ENCODE measurements around the gene SLC16A7.

SLC16A7 gene

GRCh38 chr12:59619461-59620240 is 23.8 kb downstream of the SLC16A7 start:
- Histone ChIP-seq H3K4me3 (no peak overlapping the region), H3K27ac (peak overlapping the region in 1 of 21 experiments; percentile 21)

- H3K4me3 ChIP-seq, result no peak overlapping the region
These were observed 24.5 kb downstream of the SLC16A7 start for GRCh38 chr12:59620326-59620725.

GRCh38 chr12:59624732-59625460 is 29.1 kb downstream of the SLC16A7 start:
- H3K27ac ChIP-seq, result no peak overlapping the region
- no peak overlapping the region for H3K4me3 ChIP-seq

More at GRCh38 chr12:59620326-59620725, 24.5 kb downstream of the SLC16A7 start:
- H3K27ac ChIP-seq, result no peak overlapping the region

GRCh38 chr12:59626382-59626781 is 30.6 kb downstream of the SLC16A7 start:
- Histone ChIP-seq H3K4me3 (no peak overlapping the region), H3K27ac (no peak overlapping the region)

- Histone ChIP-seq H3K27ac (no peak overlapping the region), H3K4me3 (no peak overlapping the region)
These were observed 31.8 kb downstream of the SLC16A7 start for GRCh38 chr12:59627582-59627981.

- Histone ChIP-seq H3K4me3 (no peak overlapping the region), H3K27ac (no peak overlapping the region)
These were observed 34.1 kb downstream of the SLC16A7 start for GRCh38 chr12:59629890-59630289.

GRCh38 chr12:59632408-59632807 is 36.6 kb downstream of the SLC16A7 start:
- no peak overlapping the region for H3K27ac ChIP-seq
- H3K4me3 ChIP-seq, result no peak overlapping the region

GRCh38 chr12:59634254-59634653 is 38.4 kb downstream of the SLC16A7 start:
- no peak overlapping the region for H3K27ac ChIP-seq
- no peak overlapping the region for H3K4me3 ChIP-seq

GRCh38 chr12:59636945-59637691 is 41.3 kb downstream of the SLC16A7 start:
- Histone ChIP-seq H3K27ac (no peak overlapping the region), H3K4me3 (no peak overlapping the region)

GRCh38 chr12:59637692-59638070 is 41.9 kb downstream of the SLC16A7 start:
- no peak overlapping the region for H3K27ac ChIP-seq
- no peak overlapping the region for H3K4me3 ChIP-seq

GRCh38 chr12:59643550-59643949 is 47.7 kb downstream of the SLC16A7 start:
- Histone ChIP-seq H3K4me3 (no peak overlapping the region), H3K27ac (no peak overlapping the region)

- H3K4me3 ChIP-seq, result no peak overlapping the region
- H3K27ac ChIP-seq, result no peak overlapping the region
These were observed 49.4 kb downstream of the SLC16A7 start for GRCh38 chr12:59645242-59645641.

- Histone ChIP-seq H3K4me3 (no peak overlapping the region), H3K27ac (no peak overlapping the region)
These were observed 50.8 kb downstream of the SLC16A7 start for GRCh38 chr12:59646636-59647035.

GRCh38 chr12:59649203-59649602 is 53.4 kb downstream of the SLC16A7 start:
- Histone ChIP-seq H3K4me3 (no peak overlapping the region), H3K27ac (no peak overlapping the region)

- no peak overlapping the region for H3K4me3 ChIP-seq
- no peak overlapping the region for H3K27ac ChIP-seq
These were observed 54.9 kb downstream of the SLC16A7 start for GRCh38 chr12:59650588-59651228.

- Histone ChIP-seq H3K4me3 (no peak overlapping the region), H3K27ac (no peak overlapping the region)
These were observed 55.5 kb downstream of the SLC16A7 start for GRCh38 chr12:59651229-59651920.

- Histone ChIP-seq H3K4me3 (no peak overlapping the region), H3K27ac (no peak overlapping the region)
These were observed 56.3 kb downstream of the SLC16A7 start for GRCh38 chr12:59652130-59652529.

- no peak overlapping the region for H3K4me3 ChIP-seq
- H3K27ac ChIP-seq, result no peak overlapping the region
These were observed 58.2 kb downstream of the SLC16A7 start for GRCh38 chr12:59654061-59654460.

GRCh38 chr12:59657266-59657665 is 61.4 kb downstream of the SLC16A7 start:
- Histone ChIP-seq H3K4me3 (no peak overlapping the region), H3K27ac (peak overlapping the region in 3 of 21 experiments; percentile 23 to 28 (median 26))

Data from skin epidermis (tissue), 12 donors.